ENCODE data around the gene ZRSR2. TPM values are rescaled to one million over a fixed set of nuclear protein-coding genes. Genes with fewer than 3 reads are reported as not detected.
A peak's percentile ranks its signal among the peaks of the same experiment; 100 is the strongest.

ZRSR2 gene
- total and polyA plus RNA-seq, 9 donors: 5.5 to 15.3 (median 11.1) TPM

DNA sequence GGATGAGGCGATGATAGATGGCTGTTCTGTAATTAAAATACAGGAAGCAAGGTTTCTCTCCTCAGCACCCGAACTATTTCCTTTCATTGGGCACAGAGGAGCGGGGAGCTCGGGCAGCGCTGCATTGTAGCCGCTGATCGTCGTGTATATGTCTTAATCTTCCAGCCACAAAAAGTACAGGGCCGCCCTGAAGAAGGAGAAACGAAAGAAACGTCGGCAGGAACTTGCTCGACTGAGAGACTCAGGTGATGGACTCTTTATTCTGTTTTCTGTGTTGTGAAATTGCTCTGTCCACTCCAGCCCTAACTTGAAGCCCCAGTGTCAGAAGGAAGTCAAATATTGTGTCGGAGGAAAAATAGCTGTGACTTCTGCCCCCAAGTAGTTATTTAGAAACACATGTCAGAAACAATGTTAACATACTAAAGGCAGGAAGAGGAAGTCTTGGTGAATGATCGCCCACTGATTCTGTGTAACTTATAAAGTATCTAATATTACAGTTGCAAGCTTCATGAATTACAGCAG lies 546 bp downstream of the ZRSR2 start:
- no peaks in the 10 kb centered on the region for H3K36me3 ChIP-seq (ENCODE audit: control insufficient read depth, insufficient read depth, low read length)
- peak overlapping the region; percentile 92 for H3K4me3 ChIP-seq (ENCODE audit: low read length)
- peaks cover 5% of the 10 kb centered on the region for H3K4me1 ChIP-seq (ENCODE audit: control insufficient read depth, insufficient read depth, low read length)
- no peaks in the 10 kb centered on the region for H3K9me3 ChIP-seq (replicated peaks; ENCODE audit: control insufficient read depth, low read depth, low read length)
- DNase-seq: peak; percentile 45
- 0% methylated on average over 4 of the region's 15 CpGs for WGBS (ENCODE audit: insufficient coverage)
- peak overlapping the region; percentile 89 for H3K27ac ChIP-seq (ENCODE audit: low read length)
- H3K27me3 ChIP-seq (ENCODE audit: control insufficient read depth, insufficient read depth, low read length): peaks cover 11% of the 10 kb centered on the region

DNA sequence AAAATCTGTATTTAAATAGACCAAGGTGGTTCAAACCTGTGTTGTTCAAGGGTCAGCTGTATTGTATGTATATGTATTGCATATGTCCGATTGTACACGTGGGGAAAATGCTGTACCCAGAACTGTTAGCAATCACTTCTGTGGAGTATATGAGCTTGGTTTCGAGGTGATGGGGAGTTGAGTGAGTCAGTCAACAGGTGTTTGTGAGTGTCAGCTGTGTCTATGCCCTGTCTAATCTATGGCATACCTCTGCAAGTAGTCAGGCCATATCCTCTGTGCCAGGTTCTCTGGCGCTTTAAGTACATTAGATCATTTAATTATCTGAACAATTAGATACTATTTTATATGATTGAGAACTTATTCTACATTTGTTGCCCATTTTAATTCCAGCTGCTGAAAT lies 7.4 kb downstream of the ZRSR2 start:
- WGBS (ENCODE audit: insufficient coverage): 87% methylated on average over 3 of the region's 4 CpGs
- no peaks in the 10 kb centered on the region for H3K36me3 ChIP-seq (ENCODE audit: control insufficient read depth, insufficient read depth, low read length)

DNA sequence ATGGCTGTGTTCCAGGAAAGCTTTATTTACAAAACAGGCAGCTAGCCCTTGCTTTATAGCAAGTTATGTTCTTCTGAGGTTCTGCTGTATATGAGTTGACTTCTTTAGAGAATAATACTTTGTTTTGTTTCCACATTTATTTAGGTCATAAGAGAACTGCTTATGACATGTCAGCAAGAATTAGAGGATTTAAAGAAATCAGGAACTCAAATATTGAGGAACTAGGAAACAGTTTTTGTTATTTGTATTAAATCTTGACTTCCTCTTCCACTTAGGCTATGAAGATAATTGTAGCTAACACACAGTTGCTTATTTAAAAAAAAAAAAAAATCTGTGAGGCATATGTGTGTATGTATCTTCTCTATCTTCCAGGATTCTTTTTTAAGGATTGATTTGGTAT lies 14.3 kb downstream of the ZRSR2 start:
- Histone ChIP-seq H3K27ac (ENCODE audit: low read length) (no peak overlapping the region), H3K4me1 (ENCODE audit: control insufficient read depth, insufficient read depth, low read length) (no peaks in the 10 kb centered on the region), H3K27me3 (ENCODE audit: control insufficient read depth, insufficient read depth, low read length) (peaks cover 2% of the 10 kb centered on the region), H3K36me3 (ENCODE audit: control insufficient read depth, insufficient read depth, low read length) (peaks cover 8% of the 10 kb centered on the region), H3K4me3 (ENCODE audit: low read length) (no peak overlapping the region), H3K9me3 (replicated peaks; ENCODE audit: control insufficient read depth, low read depth, low read length) (no peaks in the 10 kb centered on the region)
- peak; percentile 53 for DNase-seq

More for the DNA sequence above, 7.4 kb downstream of the ZRSR2 start:
- Histone ChIP-seq H3K9me3 (replicated peaks; ENCODE audit: control insufficient read depth, low read depth, low read length) (no peaks in the 10 kb centered on the region), H3K27ac (ENCODE audit: low read length) (no peak overlapping the region), H3K4me3 (ENCODE audit: low read length) (no peak overlapping the region), H3K27me3 (ENCODE audit: control insufficient read depth, insufficient read depth, low read length) (no peaks in the 10 kb centered on the region), H3K4me1 (ENCODE audit: control insufficient read depth, insufficient read depth, low read length) (no peaks in the 10 kb centered on the region)
- no peak for DNase-seq

DNA sequence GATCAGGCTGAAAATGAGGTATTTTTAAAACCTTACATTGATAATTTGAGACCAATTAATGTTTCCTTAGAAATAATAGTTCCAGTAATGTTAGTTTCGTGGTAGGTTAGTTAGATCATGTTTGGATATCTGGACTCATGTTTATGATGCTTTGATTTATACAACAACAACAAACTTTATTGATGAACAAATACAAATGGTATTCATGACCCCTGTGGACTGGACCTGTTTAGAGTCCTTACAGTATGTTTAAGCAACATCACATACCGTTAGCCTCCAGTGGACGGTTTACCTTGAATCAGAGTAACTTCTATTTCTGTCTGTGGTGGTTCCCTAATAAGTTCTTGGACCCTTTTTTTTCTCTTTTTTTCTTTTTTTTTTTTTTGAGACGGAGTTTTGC lies 18.0 kb downstream of the ZRSR2 start:
- no peaks in the 10 kb centered on the region for H3K9me3 ChIP-seq (replicated peaks; ENCODE audit: control insufficient read depth, low read depth, low read length)
- WGBS (ENCODE audit: insufficient coverage): no CpG with 5 or more reads among the region's 4 CpGs
- peaks cover 2% of the 10 kb centered on the region for H3K27me3 ChIP-seq (ENCODE audit: control insufficient read depth, insufficient read depth, low read length)
- DNase-seq: no peak
- no peak overlapping the region for H3K27ac ChIP-seq (ENCODE audit: low read length)
- H3K4me1 ChIP-seq (ENCODE audit: control insufficient read depth, insufficient read depth, low read length): no peaks in the 10 kb centered on the region
- no peak overlapping the region for H3K4me3 ChIP-seq (ENCODE audit: low read length)
- peaks cover 21% of the 10 kb centered on the region for H3K36me3 ChIP-seq (ENCODE audit: control insufficient read depth, insufficient read depth, low read length)

DNA sequence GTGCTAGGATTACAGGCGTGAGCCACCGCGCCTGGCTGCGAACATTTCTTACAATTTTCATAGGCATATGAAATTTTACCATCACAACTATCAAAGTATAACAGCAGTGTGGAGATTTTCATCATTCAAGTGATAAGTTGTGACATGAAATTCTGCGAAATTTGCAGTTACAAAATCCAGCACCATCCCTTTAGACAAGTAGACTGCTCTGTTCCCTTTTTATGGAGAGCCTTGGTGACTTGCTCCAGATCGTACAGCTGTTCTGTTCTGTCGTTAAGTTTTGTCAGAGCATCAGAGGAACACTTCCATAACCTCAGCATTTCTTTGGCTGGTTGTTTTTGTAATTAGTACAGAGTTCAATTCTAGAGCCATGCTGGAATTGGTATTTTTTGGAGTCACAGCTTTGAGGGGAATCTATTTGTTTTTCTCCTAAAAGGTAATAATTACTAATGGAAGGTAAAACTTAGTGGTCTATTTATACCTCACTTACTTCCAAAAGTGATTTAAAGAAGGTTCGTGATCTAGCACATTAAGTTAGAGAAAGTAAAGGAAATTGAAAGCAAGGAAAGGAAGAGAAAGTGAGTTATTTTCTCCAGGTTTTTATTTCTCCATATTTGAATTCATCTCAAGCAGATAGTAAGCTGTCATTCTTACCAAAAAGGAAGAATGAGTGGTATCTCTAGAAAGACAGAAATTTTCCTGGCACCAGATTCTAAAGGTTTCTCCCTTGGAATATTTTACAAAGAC lies 22.1 kb downstream of the ZRSR2 start:
- Histone ChIP-seq H3K4me1 (ENCODE audit: control insufficient read depth, insufficient read depth, low read length) (no peaks in the 10 kb centered on the region), H3K36me3 (ENCODE audit: control insufficient read depth, insufficient read depth, low read length) (peaks cover 30% of the 10 kb centered on the region), H3K27ac (ENCODE audit: low read length) (no peak overlapping the region), H3K4me3 (ENCODE audit: low read length) (no peak overlapping the region), H3K9me3 (replicated peaks; ENCODE audit: control insufficient read depth, low read depth, low read length) (no peaks in the 10 kb centered on the region), H3K27me3 (ENCODE audit: control insufficient read depth, insufficient read depth, low read length) (no peaks in the 10 kb centered on the region)
- WGBS (ENCODE audit: insufficient coverage): no CpG with 5 or more reads among the region's 8 CpGs
- DNase-seq: no peak

DNA sequence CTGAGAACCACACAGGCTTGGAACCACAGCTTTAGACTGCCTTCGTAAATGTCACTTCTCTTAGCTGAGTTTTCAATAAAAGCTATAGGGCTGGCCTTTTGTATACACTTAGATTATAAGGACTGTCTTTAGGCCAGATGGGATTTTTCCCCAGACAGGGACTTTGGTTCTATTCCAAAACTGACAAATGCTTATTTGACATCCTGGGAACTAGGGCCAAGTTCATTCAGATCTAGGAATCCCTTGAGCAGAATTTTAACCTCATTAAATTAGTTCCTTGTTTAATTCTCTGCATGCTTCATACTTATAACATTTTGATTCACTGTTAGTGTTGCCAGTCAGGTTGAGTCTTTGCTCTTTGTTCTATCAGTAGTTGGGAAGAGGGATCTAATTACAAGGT lies 23.1 kb downstream of the ZRSR2 start:
- no peaks in the 10 kb centered on the region for H3K9me3 ChIP-seq (replicated peaks; ENCODE audit: control insufficient read depth, low read depth, low read length)
- H3K36me3 ChIP-seq (ENCODE audit: control insufficient read depth, insufficient read depth, low read length): peaks cover 32% of the 10 kb centered on the region
- no peaks in the 10 kb centered on the region for H3K4me1 ChIP-seq (ENCODE audit: control insufficient read depth, insufficient read depth, low read length)
- WGBS (ENCODE audit: insufficient coverage): no CpG with 5 or more reads among the region's 1 CpG
- no peak overlapping the region for H3K27ac ChIP-seq (ENCODE audit: low read length)
- no peak overlapping the region for H3K4me3 ChIP-seq (ENCODE audit: low read length)
- H3K27me3 ChIP-seq (ENCODE audit: control insufficient read depth, insufficient read depth, low read length): no peaks in the 10 kb centered on the region
- DNase-seq: no peak

DNA sequence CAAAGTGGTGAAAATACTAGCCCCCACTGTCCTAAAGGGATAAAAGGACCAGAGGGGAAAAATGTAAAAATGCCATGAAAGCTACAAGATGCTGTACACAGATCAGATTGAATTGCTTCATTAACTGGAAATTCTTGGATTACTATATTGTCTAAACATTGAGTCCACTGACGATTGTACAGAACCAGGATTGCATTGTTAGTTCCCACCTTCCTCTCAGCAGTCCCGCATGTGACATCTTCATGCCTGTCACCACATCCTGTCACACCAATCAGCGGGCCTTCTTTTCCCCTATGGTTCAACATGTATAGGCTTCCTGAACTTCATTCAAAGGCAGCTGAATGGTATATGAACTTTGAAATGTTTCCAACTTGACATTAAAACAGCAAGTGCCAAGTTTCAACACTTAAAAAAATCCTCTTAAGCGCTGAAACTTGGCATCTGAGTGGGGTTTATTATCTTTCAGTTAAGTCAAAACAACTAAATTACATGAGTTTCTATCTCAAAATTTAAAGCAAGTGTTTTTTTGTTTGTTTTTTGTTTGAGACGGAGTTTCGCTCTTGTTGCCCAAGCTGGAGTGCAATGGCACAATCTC lies 24.6 kb downstream of the ZRSR2 start:
- Histone ChIP-seq H3K27ac (ENCODE audit: low read length) (no peak overlapping the region), H3K9me3 (replicated peaks; ENCODE audit: control insufficient read depth, low read depth, low read length) (no peaks in the 10 kb centered on the region), H3K4me3 (ENCODE audit: low read length) (no peak overlapping the region), H3K27me3 (ENCODE audit: control insufficient read depth, insufficient read depth, low read length) (no peaks in the 10 kb centered on the region), H3K36me3 (ENCODE audit: control insufficient read depth, insufficient read depth, low read length) (peaks cover 29% of the 10 kb centered on the region), H3K4me1 (ENCODE audit: control insufficient read depth, insufficient read depth, low read length) (no peaks in the 10 kb centered on the region)
- DNase-seq: no peak
- 83% methylated on average over 1 of the region's 6 CpGs for WGBS (ENCODE audit: insufficient coverage)

DNA sequence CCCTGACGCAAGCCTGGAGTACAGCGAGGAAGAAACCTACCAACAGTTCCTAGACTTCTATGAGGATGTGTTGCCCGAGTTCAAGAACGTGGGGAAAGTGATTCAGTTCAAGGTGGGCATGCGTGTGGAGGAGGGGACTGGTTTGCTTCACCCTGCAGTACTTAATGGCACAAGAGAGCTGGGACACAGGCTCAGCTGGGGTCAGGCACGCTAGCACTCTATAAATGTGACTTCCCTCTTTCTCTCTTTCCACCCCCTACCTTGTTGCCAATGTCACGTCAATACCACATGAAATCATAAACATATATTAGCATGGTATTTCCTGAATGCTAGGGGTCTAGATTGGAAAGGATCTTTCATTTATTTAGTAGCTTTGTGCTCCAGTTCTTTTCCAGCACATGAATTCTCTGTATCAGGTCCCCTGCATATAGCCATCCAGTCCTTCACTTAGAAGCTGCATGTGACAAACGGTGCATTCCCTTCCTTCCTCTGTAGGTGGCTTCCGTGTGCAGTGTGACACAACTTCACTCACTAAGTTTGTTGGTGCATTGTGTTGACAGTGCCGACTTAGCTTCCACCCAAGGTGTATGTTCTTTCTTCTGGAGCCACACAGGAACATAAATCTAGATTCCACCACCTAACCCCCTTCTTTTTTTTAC lies 25.6 kb downstream of the ZRSR2 start:
- H3K4me1 ChIP-seq (ENCODE audit: control insufficient read depth, insufficient read depth, low read length): no peaks in the 10 kb centered on the region
- no CpG with 5 or more reads among the region's 10 CpGs for WGBS (ENCODE audit: insufficient coverage)
- H3K9me3 ChIP-seq (replicated peaks; ENCODE audit: control insufficient read depth, low read depth, low read length): no peaks in the 10 kb centered on the region
- no peak overlapping the region for H3K27ac ChIP-seq (ENCODE audit: low read length)
- DNase-seq: peak; percentile 34
- no peaks in the 10 kb centered on the region for H3K27me3 ChIP-seq (ENCODE audit: control insufficient read depth, insufficient read depth, low read length)
- no peak overlapping the region for H3K4me3 ChIP-seq (ENCODE audit: low read length)
- peaks cover 31% of the 10 kb centered on the region for H3K36me3 ChIP-seq (ENCODE audit: control insufficient read depth, insufficient read depth, low read length)

DNA sequence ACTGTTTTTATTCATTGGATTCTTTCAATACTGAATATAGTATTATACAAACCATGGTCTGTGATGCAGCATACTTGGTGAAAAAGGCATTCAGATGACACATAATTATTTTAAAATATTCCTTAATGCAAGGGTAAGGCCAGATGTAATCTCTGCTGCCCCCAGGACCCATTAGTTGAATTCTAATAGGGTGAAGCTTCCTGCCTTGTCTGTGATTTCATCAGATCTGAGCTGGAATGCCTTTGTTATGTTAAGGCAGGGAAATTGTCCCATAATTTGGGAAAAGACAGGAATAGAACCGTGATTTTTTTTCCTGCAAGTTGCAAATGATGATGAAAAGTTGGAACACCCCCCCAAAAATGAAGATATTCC lies 26.1 kb downstream of the ZRSR2 start:
- H3K4me3 ChIP-seq (ENCODE audit: low read length): no peak overlapping the region
- H3K9me3 ChIP-seq (replicated peaks; ENCODE audit: control insufficient read depth, low read depth, low read length): no peaks in the 10 kb centered on the region
- H3K36me3 ChIP-seq (ENCODE audit: control insufficient read depth, insufficient read depth, low read length): peaks cover 30% of the 10 kb centered on the region
- DNase-seq: no peak
- no CpG with 5 or more reads among the region's 1 CpG for WGBS (ENCODE audit: insufficient coverage)
- H3K4me1 ChIP-seq (ENCODE audit: control insufficient read depth, insufficient read depth, low read length): no peaks in the 10 kb centered on the region
- H3K27me3 ChIP-seq (ENCODE audit: control insufficient read depth, insufficient read depth, low read length): no peaks in the 10 kb centered on the region
- no peak overlapping the region for H3K27ac ChIP-seq (ENCODE audit: low read length)

DNA sequence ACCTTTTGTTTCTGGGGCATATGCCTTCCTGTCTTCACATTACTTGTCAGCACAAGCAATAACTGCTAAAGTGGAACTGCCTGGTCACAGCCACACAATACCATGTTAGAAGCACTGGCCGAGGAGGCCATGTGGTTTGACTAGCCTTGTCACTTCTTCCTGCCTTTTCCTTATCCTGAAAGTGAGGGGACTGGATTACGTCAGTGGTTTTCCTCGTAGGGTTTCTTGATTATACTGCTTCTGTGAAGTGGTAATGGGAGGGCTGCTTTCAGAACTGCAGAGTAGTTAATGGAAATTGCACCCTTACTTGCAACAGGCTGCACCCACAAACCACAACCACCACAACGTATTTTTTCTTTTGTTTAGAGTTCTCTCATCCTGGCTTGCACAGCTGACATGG lies 26.6 kb downstream of the ZRSR2 start:
- Histone ChIP-seq H3K4me1 (ENCODE audit: control insufficient read depth, insufficient read depth, low read length) (no peaks in the 10 kb centered on the region), H3K9me3 (replicated peaks; ENCODE audit: control insufficient read depth, low read depth, low read length) (no peaks in the 10 kb centered on the region), H3K27ac (ENCODE audit: low read length) (no peak overlapping the region), H3K27me3 (ENCODE audit: control insufficient read depth, insufficient read depth, low read length) (no peaks in the 10 kb centered on the region), H3K4me3 (ENCODE audit: low read length) (no peak overlapping the region), H3K36me3 (ENCODE audit: control insufficient read depth, insufficient read depth, low read length) (peaks cover 27% of the 10 kb centered on the region)
- DNase-seq: peak; percentile 8
- no CpG with 5 or more reads among the region's 4 CpGs for WGBS (ENCODE audit: insufficient coverage)
